GM20000 (cell line): Measurements from ENCODE around the gene GRB10.

ENCODE experiments used
- DNase-seq: peaks from one replicate; pipeline ENCODE4 v3.0.0; 2012; ENCODE audit warnings: low spot score
- TF ChIP-seq, protein P1 (sequence below): IDR thresholded peaks from 2 replicates; pipeline ENCODE4 v1.5.1; 2012; ENCODE audit warnings: mild to moderate bottlenecking, control low read depth; ENCODE audit errors: extremely low read depth, missing control alignments

The GRB10 gene

DNA sequence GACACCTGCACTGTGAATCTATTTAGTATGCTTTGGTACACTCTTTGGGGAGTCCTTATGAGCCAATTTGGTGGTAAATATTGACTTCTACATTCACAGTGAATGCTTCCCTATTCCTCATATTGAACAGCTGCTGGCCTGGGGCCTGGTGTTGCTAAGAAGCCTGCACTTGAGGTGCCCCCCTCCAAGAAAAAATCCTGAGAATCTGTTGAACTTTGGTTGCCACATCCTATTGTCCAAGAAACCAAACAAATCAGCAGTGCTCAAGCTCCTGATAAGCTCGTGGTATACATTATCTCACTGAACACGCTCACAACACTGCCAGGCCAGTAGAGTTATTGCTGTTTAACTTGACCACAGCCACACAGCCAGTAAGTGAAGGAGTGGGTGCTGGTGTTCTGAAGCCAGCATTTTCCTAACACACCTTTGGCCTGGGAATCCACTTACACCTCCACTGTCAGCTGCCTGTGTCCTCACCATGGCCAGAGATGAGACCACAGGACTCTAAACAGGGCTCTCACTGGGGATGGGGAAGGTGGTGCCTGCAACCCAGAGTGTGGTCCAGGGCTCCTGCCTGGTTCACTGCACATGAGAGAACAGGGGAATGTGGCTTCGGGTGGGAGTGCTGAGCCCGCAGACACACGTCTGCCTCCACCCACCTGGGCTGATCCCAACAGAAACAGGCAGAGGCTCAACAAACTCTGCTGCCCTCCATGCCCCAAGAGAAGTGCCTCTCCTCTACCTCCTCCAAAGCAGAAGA is 224.2 kb downstream of the GRB10 start:
- TF ChIP-seq, protein P1, sequence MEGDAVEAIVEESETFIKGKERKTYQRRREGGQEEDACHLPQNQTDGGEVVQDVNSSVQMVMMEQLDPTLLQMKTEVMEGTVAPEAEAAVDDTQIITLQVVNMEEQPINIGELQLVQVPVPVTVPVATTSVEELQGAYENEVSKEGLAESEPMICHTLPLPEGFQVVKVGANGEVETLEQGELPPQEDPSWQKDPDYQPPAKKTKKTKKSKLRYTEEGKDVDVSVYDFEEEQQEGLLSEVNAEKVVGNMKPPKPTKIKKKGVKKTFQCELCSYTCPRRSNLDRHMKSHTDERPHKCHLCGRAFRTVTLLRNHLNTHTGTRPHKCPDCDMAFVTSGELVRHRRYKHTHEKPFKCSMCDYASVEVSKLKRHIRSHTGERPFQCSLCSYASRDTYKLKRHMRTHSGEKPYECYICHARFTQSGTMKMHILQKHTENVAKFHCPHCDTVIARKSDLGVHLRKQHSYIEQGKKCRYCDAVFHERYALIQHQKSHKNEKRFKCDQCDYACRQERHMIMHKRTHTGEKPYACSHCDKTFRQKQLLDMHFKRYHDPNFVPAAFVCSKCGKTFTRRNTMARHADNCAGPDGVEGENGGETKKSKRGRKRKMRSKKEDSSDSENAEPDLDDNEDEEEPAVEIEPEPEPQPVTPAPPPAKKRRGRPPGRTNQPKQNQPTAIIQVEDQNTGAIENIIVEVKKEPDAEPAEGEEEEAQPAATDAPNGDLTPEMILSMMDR, result no peak
- no peak for DNase-seq

DNA sequence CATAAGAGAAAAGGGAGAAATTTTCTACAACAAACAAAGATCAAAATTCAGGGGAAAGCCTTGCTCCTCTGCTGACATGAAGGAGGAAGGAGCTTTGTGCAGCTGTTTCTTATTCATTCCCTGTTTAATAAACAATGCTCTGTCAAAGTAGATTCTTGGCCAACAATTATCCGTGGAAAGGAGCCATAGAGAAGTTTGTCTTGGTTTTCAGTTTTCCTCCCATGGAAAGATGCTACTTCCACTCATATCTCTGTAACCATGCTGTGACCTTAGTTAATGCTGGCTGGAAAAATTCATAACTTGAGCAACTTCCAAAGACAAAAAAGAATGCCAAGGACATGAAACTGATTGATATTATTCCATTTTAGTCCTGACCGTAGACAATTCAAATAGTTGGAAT is 225.6 kb downstream of the GRB10 start:
- no peak for DNase-seq
- TF ChIP-seq, protein P1, result no peak

DNA sequence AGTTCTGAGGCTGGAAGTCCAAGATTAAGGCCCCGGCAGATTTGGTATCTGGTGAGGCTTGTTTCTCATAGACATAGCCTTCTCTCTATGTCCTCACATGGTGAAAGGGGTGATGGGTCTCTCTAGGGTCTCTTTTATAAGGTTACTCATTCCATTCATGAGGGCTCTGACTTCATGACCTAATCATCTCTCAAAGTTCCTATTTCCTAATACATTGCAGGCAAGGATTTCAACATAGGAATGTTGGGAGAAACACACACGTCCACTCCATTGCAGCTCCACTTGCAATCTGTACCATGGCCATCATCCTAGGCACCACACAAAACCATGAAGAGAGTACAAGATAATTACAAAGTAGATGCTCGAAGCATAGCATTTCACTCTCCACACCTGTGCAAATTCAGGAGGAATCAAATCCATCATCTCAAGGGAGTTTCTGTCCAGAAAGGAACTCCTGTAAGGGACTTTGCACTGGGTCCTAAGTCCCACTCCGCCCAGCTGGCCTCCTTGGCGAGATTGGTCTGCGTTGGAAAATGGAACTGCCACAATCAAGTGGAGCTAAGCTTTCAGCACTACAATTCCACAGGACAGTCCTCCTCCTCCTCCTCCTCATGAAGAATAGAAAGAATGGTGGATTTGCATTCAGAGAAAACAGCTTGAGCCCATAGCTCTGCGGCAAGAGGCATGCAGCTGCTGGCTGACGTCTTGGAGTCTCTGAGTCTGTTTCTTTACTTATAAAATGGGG is 226.3 kb downstream of the GRB10 start:
- no peak for DNase-seq
- TF ChIP-seq, protein P1, result no peak

DNA sequence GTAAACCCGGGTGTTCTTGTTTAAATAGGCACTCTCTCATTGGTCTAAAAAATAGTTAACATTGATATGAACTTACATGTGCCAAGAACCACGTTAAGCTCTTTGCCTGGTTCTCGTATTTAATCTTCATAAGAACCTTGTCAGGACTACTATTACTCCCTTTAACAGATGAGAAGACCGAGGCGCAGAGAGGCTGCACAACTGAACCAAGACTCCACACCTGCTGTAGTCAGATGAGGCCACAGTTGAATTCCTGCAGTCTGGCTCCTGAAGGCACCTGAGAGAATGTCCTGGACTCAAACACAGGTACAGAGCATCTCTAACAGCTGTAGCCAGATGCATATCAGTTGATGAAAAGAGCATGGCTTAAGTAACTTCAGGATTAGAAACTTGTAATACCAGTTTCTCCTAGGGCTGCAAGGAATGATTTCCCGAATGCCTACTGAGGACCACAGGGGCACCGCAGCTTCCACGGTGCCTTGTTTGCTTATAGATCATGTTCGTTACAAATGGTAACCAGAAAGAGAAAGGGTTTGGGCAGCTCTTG is 227.0 kb downstream of the GRB10 start:
- TF ChIP-seq, protein P1, result no peak
- no peak for DNase-seq

DNA sequence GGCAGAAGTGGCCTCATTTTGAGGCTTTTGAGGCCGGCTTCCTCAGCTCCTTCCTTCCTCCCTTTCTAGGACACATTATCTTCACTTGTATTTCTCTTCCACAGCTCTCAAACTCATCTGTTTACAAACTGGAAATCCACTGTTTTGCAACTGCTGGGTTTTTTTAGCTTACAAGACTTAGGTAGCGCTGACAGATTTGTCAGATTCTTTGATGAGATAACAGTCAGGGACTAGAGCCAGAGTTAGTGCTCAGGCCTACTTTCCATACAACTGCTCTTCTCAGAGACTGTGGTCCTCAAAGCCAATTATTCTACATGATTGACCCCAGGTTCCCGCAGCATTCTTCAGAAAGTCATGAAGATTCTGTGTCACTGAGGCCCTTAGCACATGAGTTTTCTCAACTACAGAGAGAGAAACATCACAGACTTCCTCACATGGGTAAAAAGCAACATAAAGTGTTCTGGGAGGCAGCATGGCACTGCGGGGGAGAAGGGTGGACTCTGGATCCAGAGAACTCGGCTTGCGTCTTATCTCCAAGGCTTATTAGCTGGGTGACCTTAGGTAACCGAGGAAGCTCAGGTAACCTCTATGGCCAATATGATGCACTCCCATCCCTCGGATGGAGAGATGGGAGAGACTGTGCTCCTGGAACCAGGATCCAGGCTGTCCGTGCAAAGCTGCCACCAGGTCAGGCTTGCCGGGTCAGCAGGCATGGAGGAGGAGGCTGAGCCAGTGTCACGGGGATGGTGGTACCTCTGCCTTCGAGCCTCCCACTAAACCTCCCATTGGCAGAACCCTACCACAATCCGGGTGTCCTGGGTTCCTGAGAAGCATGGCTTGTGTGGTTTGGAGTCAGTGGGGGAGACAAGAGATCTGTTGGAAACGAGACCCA is 228.0 kb downstream of the GRB10 start:
- TF ChIP-seq, protein P1, result no peak
- DNase-seq, result no peak

DNA sequence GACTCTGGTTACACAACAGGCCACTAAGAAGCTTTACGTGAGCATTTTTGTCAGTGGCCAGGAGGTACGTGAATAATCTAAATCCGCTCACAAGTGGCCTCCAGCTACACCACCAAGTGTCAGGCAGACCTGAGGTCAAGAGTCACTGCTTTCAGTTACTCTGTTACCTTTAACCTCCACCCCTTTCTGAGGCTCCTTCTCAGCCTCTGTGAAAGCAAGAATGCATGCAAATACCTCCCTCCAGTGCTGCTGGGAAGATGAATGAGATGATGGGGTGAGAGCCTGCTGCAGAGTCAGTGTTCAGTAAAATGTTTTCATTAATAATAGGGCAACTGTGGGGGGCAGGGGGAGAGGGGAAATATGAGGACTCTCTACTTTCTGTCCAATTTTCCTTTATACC is 228.7 kb downstream of the GRB10 start:
- TF ChIP-seq, protein P1, result no peak
- no peak for DNase-seq
